Caki2 (cell line): ENCODE results near the gene IBA57. TPM values are rescaled to one million over a fixed set of nuclear protein-coding genes. Genes with fewer than 3 reads are reported as not detected.
"Not testable (repeated sequence)": the region's sequence is repeated elsewhere in the genome, so short reads cannot be mapped to it uniquely, and the experiment has no call there.

Source experiments
- DNase-seq: peaks from one replicate; pipeline ENCODE4 v3.0.0-alpha.2; 2015; ENCODE audit warnings: low read depth
- in situ Hi-C: cut with HindIII; loops from 2 replicates; pipeline ENCODE4 v1.10.0; 2016; ENCODE audit warnings: low sequenced_read_pairs, low pct_unique_long_range_greater_than_20kb, mixed read lengths
- total RNA-seq: library from RNA; depleted of rRNA; stranded (reverse); fragments of >200 nt; shearing (Covaris generic); gene quantifications from 2 replicates; pipeline ENCODE4 v1.2.3, GENCODE V29; 2014; ENCODE audit warnings: low replicate concordance

IBA57 gene
- total RNA-seq, 1 experiment from 2014 or later: 11.9 TPM

GRCh38 chr1:228164561-228165371 is 838 bp upstream of the IBA57 start:
- in situ Hi-C loops: no loop called here
- DNase-seq: no peak

GRCh38 chr1:228166170-228166936 is 749 bp downstream of the IBA57 start:
- in situ Hi-C loops: no loop called here
- DNase-seq: peak; percentile 86

- DNase-seq: no peak
- in situ Hi-C loops: no loop called here
These were observed 3.1 kb downstream of the IBA57 start for GRCh38 chr1:228168563-228169270.

GRCh38 chr1:228169345-228169744 is 3.7 kb downstream of the IBA57 start:
- in situ Hi-C loops: no loop called here
- no peak for DNase-seq

GRCh38 chr1:228170666-228171065 is 5.1 kb downstream of the IBA57 start:
- in situ Hi-C loops: no loop called here
- DNase-seq: no peak

- in situ Hi-C loops: no loop called here
These were observed 5.8 kb downstream of the IBA57 start for GRCh38 chr1:228171221-228171891.

GRCh38 chr1:228172591-228173527 is 7.3 kb downstream of the IBA57 start:
- in situ Hi-C loops: no loop called here
- DNase-seq: no peak

More at GRCh38 chr1:228171221-228171891, 5.8 kb downstream of the IBA57 start:
- DNase-seq: no peak

- in situ Hi-C loops: not testable (repeated sequence)
- DNase-seq: peak; percentile 47
These were observed 8.2 kb downstream of the IBA57 start for GRCh38 chr1:228173528-228174481.

- in situ Hi-C loops: no loop called here
- peak; percentile 26 for DNase-seq
These were observed 9.1 kb downstream of the IBA57 start for GRCh38 chr1:228174482-228175315.

GRCh38 chr1:228175316-228176023 is 9.9 kb downstream of the IBA57 start:
- in situ Hi-C loops: no loop called here
- DNase-seq: no peak

GRCh38 chr1:228176024-228176395 is 10.4 kb downstream of the IBA57 start:
- in situ Hi-C loops: no loop called here

GRCh38 chr1:228176461-228177182 is 11.0 kb downstream of the IBA57 start:
- DNase-seq: no peak
- in situ Hi-C loops: no loop called here

More at GRCh38 chr1:228176024-228176395, 10.4 kb downstream of the IBA57 start:
- no peak for DNase-seq

GRCh38 chr1:228177183-228177475 is 11.5 kb downstream of the IBA57 start:
- DNase-seq: no peak
- in situ Hi-C loops: no loop called here
